HCT116 (cell line): ENCODE measurements around the gene FAM78B. TPM values are rescaled to one million over a fixed set of nuclear protein-coding genes. Genes with fewer than 3 reads are reported as not detected.

Experiments
- ATAC-seq: fragments of 200-7000 bp; cut with Tn5 transposase; 2 replicates; pipeline ENCODE4 v1.9.1; 2020; ENCODE audit warnings: mild to moderate bottlenecking, moderate library complexity
- BruUV-seq: library from RNA; stranded (reverse); fragments of 400-500 nt; replicated peaks from 2 replicates; lab custom pipeline; 2021; lab: Mats Ljungman, UMichigan
- CTCF ChIA-PET: fragments of 300-600 bp; sonication (Branson Sonifier 250); formaldehyde crosslinking; loops from one replicate; lab custom pipeline; 2021; ENCODE audit warnings: antibody characterized with exemption; lab: Charles Lee
- POLR2A ChIA-PET: fragments of 300-600, 350-600 bp; sonication (Branson Sonifier 250); formaldehyde crosslinking; loops from one replicate; lab custom pipeline; 2021; ENCODE audit warnings: antibody characterized with exemption; lab: Charles Lee
- RAD21 ChIA-PET, 2 experiments: fragments of 300-600 bp; sonication (Branson Sonifier 250); formaldehyde crosslinking; loops; one replicate each; lab custom pipeline; 2023; ENCODE audit warnings: low total read pairs in 2 of 2; ENCODE audit not compliant: uncharacterized antibody in 2 of 2, unreplicated experiment in 2 of 2, low non-redundant PET in 1 of 2; lab: Charles Lee
- DNase-seq: peaks from one replicate; pipeline ENCODE4 v3.0.0-alpha.2; 2010; ENCODE audit warnings: low read depth, low spot score
- H2AFZ ChIP-seq: fragments of 200-600 bp; shearing (Covaris generic), sonication (generic); 2 replicates; pipeline ENCODE4 v1.6.1; 2017; ENCODE audit warnings: low read depth, mixed run types, mixed read lengths, antibody characterized with exemption, low read length; ENCODE audit not compliant: poor library complexity, severe bottlenecking
- H3K27ac ChIP-seq: 2 replicates; pipeline ENCODE4 v1.5.1; 2012; ENCODE audit warnings: low read depth, low read length
- H3K27me3 ChIP-seq: fragments of 200-600 bp; sonication (generic); 2 replicates; pipeline ENCODE4 v1.6.1; 2016; ENCODE audit warnings: mixed run types, low read length, mixed read lengths; ENCODE audit not compliant: insufficient read depth
- H3K36me3 ChIP-seq, 2 experiments: fragments of 200-500 bp in 1 of 2; fragments of 200-600 bp in 1 of 2; sonication (Bioruptor generic) in 1 of 2; sonication (generic) in 1 of 2; 2 replicates each; pipeline versions ENCODE4 v1.5.1 to v1.6.1; 2014 to 2016; ENCODE audit warnings: low read length in 2 of 2, inconsistent platforms in 1 of 2, mixed read lengths in 1 of 2, mixed run types in 1 of 2; ENCODE audit not compliant: insufficient read depth in 2 of 2, control insufficient read depth in 1 of 2
- H3K4me1 ChIP-seq, 2 experiments: fragments of 200-600 bp in 1 of 2; sonication (generic) in 1 of 2; 2 replicates each; pipeline versions ENCODE4 v1.5.1 to v1.6.1; 2012 to 2017; ENCODE audit warnings: low read length in 2 of 2, inconsistent platforms in 1 of 2, mild to moderate bottlenecking in 1 of 2, mixed read lengths in 1 of 2, mixed run types in 1 of 2, moderate library complexity in 1 of 2; ENCODE audit not compliant: insufficient read depth in 2 of 2, control insufficient read depth in 1 of 2
- H3K4me2 ChIP-seq: fragments of 200-600 bp; sonication (generic); 2 replicates; pipeline ENCODE4 v1.6.1; 2017; ENCODE audit warnings: mixed run types, low read length, mixed read lengths
- H3K4me3 ChIP-seq, 2 experiments: fragments of 200-600 bp in 1 of 2; sonication (generic) in 1 of 2; replicated peaks in 1 of 2; 2 replicates each; pipeline ENCODE4 v1.5.1; 2011 to 2016; ENCODE audit warnings: low read length in 2 of 2, control low read depth in 1 of 2, low read depth in 1 of 2, mild to moderate bottlenecking in 1 of 2, mixed read lengths in 1 of 2, mixed run types in 1 of 2
- H3K79me2 ChIP-seq: fragments of 200-600 bp; sonication (generic); 2 replicates; pipeline ENCODE4 v1.6.1; 2017; ENCODE audit warnings: mild to moderate bottlenecking, mixed run types, low read length, moderate library complexity, mixed read lengths; ENCODE audit not compliant: insufficient read depth
- H3K9ac ChIP-seq: fragments of 200-600 bp; sonication (generic); 2 replicates; pipeline ENCODE4 v1.6.1; 2016; ENCODE audit warnings: low read length, mixed read lengths
- H3K9me2 ChIP-seq: fragments of 200-600 bp; sonication (generic), shearing (Covaris generic); 2 replicates; pipeline ENCODE4 v1.6.1; 2017; ENCODE audit warnings: mixed run types, mild to moderate bottlenecking, moderate library complexity; ENCODE audit not compliant: insufficient read depth
- H3K9me3 ChIP-seq, 2 experiments: fragments of 200-500 bp in 1 of 2; fragments of 200-600 bp in 1 of 2; sonication (Bioruptor generic) in 1 of 2; sonication (generic) in 1 of 2; 2 replicates each; pipeline ENCODE4 v1.6.1; 2014 to 2017; ENCODE audit warnings: low read length in 2 of 2, mixed read lengths in 2 of 2, inconsistent platforms in 1 of 2, low read depth in 1 of 2, mild to moderate bottlenecking in 1 of 2, mixed run types in 1 of 2, moderate library complexity in 1 of 2; ENCODE audit not compliant: control insufficient read depth in 1 of 2, insufficient read depth in 1 of 2
- H4K20me1 ChIP-seq: fragments of 200-600 bp; sonication (generic), shearing (Covaris generic); 2 replicates; pipeline ENCODE4 v1.6.1; 2017; ENCODE audit warnings: mixed run types, mild to moderate bottlenecking, moderate library complexity; ENCODE audit not compliant: insufficient read depth
- ATF3 ChIP-seq: IDR thresholded peaks from 2 replicates; pipeline ENCODE4 v1.6.1; 2012
- CBX3 ChIP-seq: IDR thresholded peaks from 2 replicates; pipeline ENCODE4 v1.6.1; 2012; ENCODE audit warnings: low read depth
- CEBPB ChIP-seq: IDR thresholded peaks from 2 replicates; pipeline ENCODE4 v1.6.1; 2012; ENCODE audit warnings: low read depth
- ELF1 ChIP-seq: IDR thresholded peaks from 2 replicates; pipeline ENCODE4 v1.6.1; 2012; ENCODE audit warnings: low read depth, borderline replicate concordance
- EZH2 ChIP-seq: fragments of 200-600 bp; sonication (generic); IDR thresholded peaks from 2 replicates; pipeline ENCODE4 v1.6.1; 2017; ENCODE audit warnings: antibody characterized with exemption, mixed run types
- EZH2phosphoT487 ChIP-seq: fragments of 200-600 bp; IDR thresholded peaks from 2 replicates; pipeline ENCODE4 v1.6.1; 2018; ENCODE audit warnings: antibody characterized with exemption, borderline replicate concordance
- FOSL1 ChIP-seq: IDR thresholded peaks from 2 replicates; pipeline ENCODE4 v1.6.1; 2012; ENCODE audit warnings: low read depth
- JUND ChIP-seq: IDR thresholded peaks from 2 replicates; pipeline ENCODE4 v1.6.1; 2012
- MAX ChIP-seq: IDR thresholded peaks from 2 replicates; pipeline ENCODE4 v1.6.1; 2012
- POLR2AphosphoS5 ChIP-seq: IDR thresholded peaks from 2 replicates; pipeline ENCODE4 v1.6.1; 2011; ENCODE audit warnings: mild to moderate bottlenecking, low read depth, low read length, moderate library complexity
- RAD21 ChIP-seq: IDR thresholded peaks from 2 replicates; pipeline ENCODE4 v1.6.1; 2012; ENCODE audit warnings: low read depth, mild to moderate bottlenecking
- REST ChIP-seq: IDR thresholded peaks from 2 replicates; pipeline ENCODE4 v1.6.1; 2012; ENCODE audit warnings: low read depth
- SIN3A ChIP-seq: IDR thresholded peaks from 2 replicates; pipeline ENCODE4 v1.6.1; 2012; ENCODE audit warnings: low read depth
- TCF7L2 ChIP-seq: IDR thresholded peaks from 2 replicates; pipeline ENCODE4 v1.7.0; 2011; ENCODE audit warnings: borderline replicate concordance, inconsistent platforms; ENCODE audit not compliant: insufficient read depth, insufficient read length; ENCODE audit errors: extremely low read depth
- ZBTB33 ChIP-seq: IDR thresholded peaks from 2 replicates; pipeline ENCODE4 v1.6.1; 2011; ENCODE audit warnings: mild to moderate bottlenecking, low read length, moderate library complexity; ENCODE audit not compliant: insufficient replicate concordance; ENCODE audit errors: extremely low read depth
- ZFX ChIP-seq: fragments of 450-650 bp; IDR thresholded peaks from 2 replicates; pipeline ENCODE4 v1.6.1; 2017
- ZNF274 ChIP-seq: fragments of 200-500 bp; sonication (Bioruptor generic); IDR thresholded peaks from 2 replicates; pipeline ENCODE4 v1.6.1; 2014; ENCODE audit warnings: mild to moderate bottlenecking, low read depth, low read length, inconsistent platforms
- intact Hi-C: fragments of 100-400 bp; cut with micrococcal nuclease; formaldehyde crosslinking; loops from 2 replicates; pipeline ENCODE4 v1.10.0; 2022
- total RNA-seq: library from RNA; stranded (reverse); gene quantifications from one replicate; pipeline ENCODE4 v1.2.1, GENCODE V29; 2021; ENCODE audit not compliant: unreplicated experiment

FAM78B gene
- total RNA-seq, 1 experiment from 2014 or later: 1.4 TPM

- Histone ChIP-seq H4K20me1 (no peaks in the 10 kb centered on the region), H3K9ac (no peak overlapping the region), H3K36me3 (no peaks in the 10 kb centered on the region), H3K4me3 (no peak overlapping the region), H3K79me2 (no peaks in the 10 kb centered on the region)
- POLR2A ChIA-PET: no interaction called here
- BruUV-seq: no TSS peak
- ATAC-seq: no peak; the same call in 1 of the 2 replicates
- TF ChIP-seq TCF7L2 (no peak), EZH2phosphoT487 (no peak), ATF3 (no peak), RAD21 (no peak), JUND (no peak), ELF1 (no peak), MAX (no peak), POLR2AphosphoS5 (no peak), SIN3A (no peak), ZNF274 (no peak), ZBTB33 (no peak), ZFX (no peak), FOSL1 (no peak), CEBPB (no peak), CBX3 (no peak), REST (no peak), EZH2 (no peak)
- TF ChIP-seq, all 23 proteins: peak for 0
- Histone ChIP-seq H3K27me3 (peaks cover 26% of the 10 kb centered on the region; the same call in 1 of the 2 replicates), H3K9me3 (no peaks in the 10 kb centered on the region), H3K4me2 (no peak overlapping the region), H3K4me1 (peaks cover 0 to 11% of the 10 kb centered on the region in 2 experiments; a peak in 1 of 4 replicates), H3K9me2 (no peaks in the 10 kb centered on the region), H3K27ac (no peak overlapping the region), H2AFZ (no peak overlapping the region)
- no peak for DNase-seq
- intact Hi-C loops: no loop called here
- ChIA-PET RAD21 (no interaction called here), CTCF (no interaction called here)
These were observed 127.2 kb downstream of the FAM78B start for GRCh38 chr1:166039436-166040201.
